GM12864 (cell line): ENCODE results near the gene ZIC5.

ENCODE experiments used
- DNase-seq: peaks from one replicate; pipeline ENCODE4 v3.0.0-alpha.2; 2011; ENCODE audit warnings: low read depth
- H3K4me3 ChIP-seq: 2 replicates; pipeline ENCODE4 v1.5.1; 2011; ENCODE audit warnings: mild to moderate bottlenecking, low read depth, low read length, control low read depth
- CTCF ChIP-seq: IDR thresholded peaks from 2 replicates; pipeline ENCODE4 v1.5.1; 2011; ENCODE audit warnings: low read depth, mild to moderate bottlenecking, moderate library complexity, low read length, control low read depth, inconsistent platforms; ENCODE audit errors: missing control alignments

ZIC5 gene

GRCh38 chr13:99968521-99969452 is 2.8 kb downstream of the ZIC5 start:
- no peak for TF ChIP-seq CTCF
- no peak overlapping the region for H3K4me3 ChIP-seq
- no peak for DNase-seq

- DNase-seq: no peak
- H3K4me3 ChIP-seq: no peak overlapping the region
These were observed 3.6 kb downstream of the ZIC5 start for GRCh38 chr13:99967869-99968520.

GRCh38 chr13:99967498-99967868 is 4.1 kb downstream of the ZIC5 start:
- no peak for TF ChIP-seq CTCF
- H3K4me3 ChIP-seq: no peak overlapping the region

More at GRCh38 chr13:99967869-99968520, 3.6 kb downstream of the ZIC5 start:
- TF ChIP-seq CTCF: no peak

GRCh38 chr13:99966064-99966805 is 5.3 kb downstream of the ZIC5 start:
- no peak for DNase-seq
- H3K4me3 ChIP-seq: no peak overlapping the region
- no peak for TF ChIP-seq CTCF

More at GRCh38 chr13:99967498-99967868, 4.1 kb downstream of the ZIC5 start:
- no peak for DNase-seq

GRCh38 chr13:99965329-99966000 is 6.1 kb downstream of the ZIC5 start:
- no peak overlapping the region for H3K4me3 ChIP-seq
- DNase-seq: no peak
- no peak for TF ChIP-seq CTCF

- no peak overlapping the region for H3K4me3 ChIP-seq
- TF ChIP-seq CTCF: no peak
- no peak for DNase-seq
These were observed 7.7 kb downstream of the ZIC5 start for GRCh38 chr13:99963816-99964339.
